SK-N-SH (cell line): ENCODE measurements around the gene HAO2. TPM values are rescaled to one million over a fixed set of nuclear protein-coding genes. Genes with fewer than 3 reads are reported as not detected.

Source experiments
- CTCF ChIA-PET: fragments of 300-600, 350-600 bp; formaldehyde crosslinking; extraction: SDS; loops from one replicate; lab custom pipeline; 2021; lab: Yijun Ruan, JAX
- POLR2A ChIA-PET: fragments of 350-600 bp; sonication (Branson Sonifier 250); formaldehyde crosslinking; extraction: SDS; loops from one replicate; lab custom pipeline; 2020; ENCODE audit warnings: antibody characterized with exemption, inconsistent platforms; lab: Yijun Ruan, JAX
- DNase-seq: peaks from one replicate; pipeline ENCODE4 v3.0.0; 2012
- H2AFZ ChIP-seq: fragments of 200-600 bp; sonication (generic); 2 replicates; pipeline ENCODE4 v1.8.1; 2016; ENCODE audit warnings: antibody characterized with exemption, mild to moderate bottlenecking, low read depth
- H3F3A ChIP-seq: fragments of 200-600 bp; sonication (generic); replicated peaks from 2 replicates; pipeline ENCODE3; 2016; ENCODE audit warnings: antibody characterized with exemption, mild to moderate bottlenecking; ENCODE audit not compliant: insufficient read depth
- H3K27ac ChIP-seq, 2 experiments: fragments of 200-500 bp in 1 of 2; fragments of 200-600 bp in 1 of 2; sonication (Bioruptor generic) in 1 of 2; sonication (generic), shearing (Covaris generic) in 1 of 2; 2 replicates each; pipeline versions ENCODE4 v1.5.1 to v1.6.1; 2014 to 2016; ENCODE audit warnings: low read depth in 2 of 2, inconsistent platforms in 1 of 2, low read length in 1 of 2, mild to moderate bottlenecking in 1 of 2, mixed read lengths in 1 of 2
- H3K27me3 ChIP-seq: fragments of 200-600 bp; sonication (generic), shearing (Covaris generic); 2 replicates; pipeline ENCODE4 v1.6.1; 2016; ENCODE audit warnings: mixed run types; ENCODE audit not compliant: insufficient read depth
- H3K36me3 ChIP-seq, 2 experiments: fragments of 200-500 bp in 1 of 2; fragments of 200-600 bp in 1 of 2; sonication (Bioruptor generic) in 1 of 2; sonication (generic) in 1 of 2; replicated peaks in 1 of 2; 2 replicates each; pipeline versions ENCODE3 to v1.5.1; 2014 to 2016; ENCODE audit warnings: low read length in 1 of 2, mild to moderate bottlenecking in 1 of 2; ENCODE audit not compliant: insufficient read depth in 2 of 2, control insufficient read depth in 1 of 2
- H3K4me1 ChIP-seq, 2 experiments: fragments of 200-500 bp in 1 of 2; fragments of 200-600 bp in 1 of 2; sonication (Bioruptor generic) in 1 of 2; sonication (generic), shearing (Covaris generic) in 1 of 2; 2 replicates each; pipeline versions ENCODE4 v1.5.1 to v1.6.1; 2014 to 2016; ENCODE audit warnings: low read depth in 1 of 2, low read length in 1 of 2, mixed run types in 1 of 2; ENCODE audit not compliant: insufficient read depth in 2 of 2, control insufficient read depth in 1 of 2
- H3K4me2 ChIP-seq: fragments of 200-600 bp; sonication (generic), shearing (Covaris generic); 2 replicates; pipeline ENCODE4 v1.6.1; 2017; ENCODE audit warnings: mixed run types
- H3K4me3 ChIP-seq, 2 experiments: fragments of 200-500 bp in 1 of 2; fragments of 200-600 bp in 1 of 2; sonication (Bioruptor generic) in 1 of 2; sonication (generic), shearing (Covaris generic) in 1 of 2; 2 replicates each; pipeline versions ENCODE4 v1.5.1 to v1.8.1; 2014 to 2016; ENCODE audit warnings: low read depth in 2 of 2, inconsistent platforms in 1 of 2, low read length in 1 of 2, mild to moderate bottlenecking in 1 of 2, mixed read lengths in 1 of 2, moderate library complexity in 1 of 2
- H3K79me2 ChIP-seq: fragments of 200-600 bp; sonication (generic); 2 replicates; pipeline ENCODE4 v1.8.1; 2017; ENCODE audit warnings: mild to moderate bottlenecking; ENCODE audit not compliant: insufficient read depth
- H3K9ac ChIP-seq: fragments of 200-600 bp; sonication (generic); 2 replicates; pipeline ENCODE4 v1.6.1; 2017; ENCODE audit warnings: mixed run types
- H3K9me2 ChIP-seq: fragments of 200-600 bp; sonication (generic); 2 replicates; pipeline ENCODE4 v1.6.1; 2017; ENCODE audit warnings: mixed run types
- H3K9me3 ChIP-seq: fragments of 200-600 bp; sonication (generic); 2 replicates; pipeline ENCODE4 v1.6.1; 2017; ENCODE audit warnings: mixed run types, mild to moderate bottlenecking, moderate library complexity
- H4K20me1 ChIP-seq: fragments of 200-600 bp; sonication (generic); 2 replicates; pipeline ENCODE4 v1.6.1; 2017; ENCODE audit warnings: mild to moderate bottlenecking, mixed run types; ENCODE audit not compliant: insufficient read depth
- EZH2phosphoT487 ChIP-seq: fragments of 200-600 bp; sonication (generic); IDR thresholded peaks from 2 replicates; pipeline ENCODE4 v1.6.1; 2017; ENCODE audit warnings: low read depth, mixed run types, mild to moderate bottlenecking, antibody characterized with exemption, moderate library complexity, borderline replicate concordance
- FOSL2 ChIP-seq: IDR thresholded peaks from 2 replicates; pipeline ENCODE4 v1.4.0; 2012; ENCODE audit warnings: low read depth, mild to moderate bottlenecking, moderate library complexity, borderline replicate concordance
- FOXM1 ChIP-seq: IDR thresholded peaks from 2 replicates; pipeline ENCODE4 v1.4.0; 2012; ENCODE audit warnings: low read depth, mild to moderate bottlenecking
- JUND ChIP-seq: IDR thresholded peaks from 2 replicates; pipeline ENCODE4 v1.4.0; 2012
- MEF2A ChIP-seq: IDR thresholded peaks from 2 replicates; pipeline ENCODE4 v1.4.0; 2012; ENCODE audit warnings: low read depth, borderline replicate concordance
- MXI1 ChIP-seq: IDR thresholded peaks from 2 replicates; pipeline ENCODE4 v1.6.1; 2012; ENCODE audit warnings: mild to moderate bottlenecking, low read depth, low read length, improper control_type of control experiment
- NFIC ChIP-seq: IDR thresholded peaks from 2 replicates; pipeline ENCODE4 v1.4.0; 2012; ENCODE audit warnings: borderline replicate concordance
- NRF1 ChIP-seq: IDR thresholded peaks from 2 replicates; pipeline ENCODE4 v1.6.1; 2012; ENCODE audit warnings: low read depth, mild to moderate bottlenecking, low read length
- POLR2AphosphoS5 ChIP-seq: IDR thresholded peaks from 2 replicates; pipeline ENCODE4 v1.6.1; 2012; ENCODE audit warnings: low read depth, low read length
- RXRA ChIP-seq: IDR thresholded peaks from 2 replicates; pipeline ENCODE4 v1.4.0; 2012; ENCODE audit warnings: low read depth, mild to moderate bottlenecking, borderline replicate concordance
- SIN3A ChIP-seq: IDR thresholded peaks from 2 replicates; pipeline ENCODE4 v1.6.1; 2012; ENCODE audit warnings: low read depth, mild to moderate bottlenecking, low read length, moderate library complexity, borderline replicate concordance
- SMC3 ChIP-seq: IDR thresholded peaks from 2 replicates; pipeline ENCODE4 v1.6.1; 2012; ENCODE audit warnings: low read depth, low read length, improper control_type of control experiment
- YY1 ChIP-seq: IDR thresholded peaks from 2 replicates; pipeline ENCODE4 v1.4.0; 2012; ENCODE audit warnings: low read depth, mild to moderate bottlenecking
- WGBS: methylation state at CpG from one replicate; pipeline ENCODE4 v1.1.6; 2017; ENCODE audit warnings: low lambda C conversion rate; 5-methylcytosine and 5-hydroxymethylcytosine counted together
- polyA plus RNA-seq, 3 experiments: library from polyadenylated mRNA; depleted of rRNA; stranded (reverse); fragments of >200 nt; gene quantifications; 2 replicates each; pipeline ENCODE4 v1.2.3, GENCODE V29; 2012
- TF ChIP-seq, protein P1 (sequence below): fragments of 150-350 bp; IDR thresholded peaks from 2 replicates; pipeline ENCODE4 v1.6.1; 2016; ENCODE audit warnings: mild to moderate bottlenecking, low read depth, low read length
- TF ChIP-seq, protein P2 (sequence below): IDR thresholded peaks from 2 replicates; pipeline ENCODE4 v1.4.0; 2012; ENCODE audit warnings: low read depth
- TF ChIP-seq, protein P3 (sequence below): IDR thresholded peaks from 2 replicates; pipeline ENCODE4; 2012
- TF ChIP-seq, protein P4 (sequence below): fragments of 150-350 bp; IDR thresholded peaks from 2 replicates; pipeline ENCODE4 v1.6.1; 2017; ENCODE audit warnings: antibody characterized with exemption, low read length, low read depth, borderline replicate concordance
- TF ChIP-seq, protein P5 (sequence below): IDR thresholded peaks from 2 replicates; pipeline ENCODE4 v1.4.0; 2012; ENCODE audit warnings: low read depth, borderline replicate concordance

HAO2 gene
- polyA plus RNA-seq, 1 of the 3 experiments (the other 2 are of a cell fraction): not detected

DNA sequence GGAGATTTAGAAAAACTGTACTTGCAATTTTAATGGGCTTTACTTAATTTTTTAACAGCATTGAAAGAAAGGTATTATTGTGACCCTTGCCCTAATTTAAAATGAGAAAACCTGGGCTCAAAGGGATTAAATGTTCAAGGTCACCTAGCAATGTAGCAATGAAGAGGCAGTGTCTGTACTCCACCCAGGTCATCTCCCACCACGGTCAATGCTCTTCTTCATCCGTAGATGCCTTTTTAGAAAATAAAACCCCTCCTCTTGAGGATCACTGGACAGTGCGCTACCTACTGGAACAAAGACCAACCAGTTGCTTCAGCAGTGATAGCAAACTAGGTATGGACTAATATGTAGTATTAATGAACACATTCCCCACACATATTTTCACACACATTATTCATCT, 29.8 kb upstream of the HAO2 start:
- Histone ChIP-seq H3K36me3 (no peaks in the 10 kb centered on the region), H3K27ac (no peak overlapping the region; a peak in 1 of 4 replicates), H3F3A (no peaks in the 10 kb centered on the region), H3K4me1 (no peaks in the 10 kb centered on the region), H3K4me2 (no peak overlapping the region), H3K9ac (no peak overlapping the region), H3K9me3 (no peaks in the 10 kb centered on the region), H3K4me3 (no peak overlapping the region), H3K9me2 (no peaks in the 10 kb centered on the region), H3K79me2 (no peaks in the 10 kb centered on the region), H3K27me3 (peaks cover 8% of the 10 kb centered on the region; the same call in 1 of the 2 replicates), H4K20me1 (no peaks in the 10 kb centered on the region), H2AFZ (no peak overlapping the region)
- ChIA-PET CTCF (no interaction called here), POLR2A (no interaction called here)
- DNase-seq: no peak
- TF ChIP-seq NFIC: no peak
- no peak for TF ChIP-seq YY1
- no peak for TF ChIP-seq EZH2phosphoT487
- no peak for TF ChIP-seq NRF1
- TF ChIP-seq MEF2A: no peak
- 2% methylated on average over 3 of the region's 3 CpGs for WGBS

DNA sequence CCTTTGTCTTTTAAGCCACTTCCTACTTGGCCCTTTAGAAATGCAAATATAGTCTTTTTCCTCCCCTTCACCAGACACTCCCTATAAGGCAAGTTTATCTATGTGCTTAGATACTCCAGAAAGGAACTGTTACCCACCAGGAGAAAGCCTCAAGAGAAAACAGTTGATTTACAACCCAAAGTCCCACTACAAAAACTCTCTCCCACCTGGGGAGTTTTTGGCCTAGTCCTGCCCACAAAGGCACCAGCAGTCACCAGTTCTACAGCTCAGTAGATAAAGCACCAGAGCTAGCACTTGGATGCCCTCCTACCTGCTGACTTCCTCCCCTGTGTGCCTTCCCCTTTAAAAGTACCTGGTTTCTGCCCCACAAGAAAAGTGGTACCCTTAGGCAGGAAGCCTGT, 27.7 kb upstream of the HAO2 start:
- no peaks in the 10 kb centered on the region for H3K79me2 ChIP-seq
- H3K36me3 ChIP-seq: no peaks in the 10 kb centered on the region
- ChIA-PET CTCF (interaction anchor here (0.6 kb wide), 1 partner anchor 1146 kb away, joined by 3 read pairs; no protein-coding TSS in a partner anchor), POLR2A (no interaction called here)
- no peaks in the 10 kb centered on the region for H3F3A ChIP-seq
- H4K20me1 ChIP-seq: no peaks in the 10 kb centered on the region
- TF ChIP-seq, protein P1, sequence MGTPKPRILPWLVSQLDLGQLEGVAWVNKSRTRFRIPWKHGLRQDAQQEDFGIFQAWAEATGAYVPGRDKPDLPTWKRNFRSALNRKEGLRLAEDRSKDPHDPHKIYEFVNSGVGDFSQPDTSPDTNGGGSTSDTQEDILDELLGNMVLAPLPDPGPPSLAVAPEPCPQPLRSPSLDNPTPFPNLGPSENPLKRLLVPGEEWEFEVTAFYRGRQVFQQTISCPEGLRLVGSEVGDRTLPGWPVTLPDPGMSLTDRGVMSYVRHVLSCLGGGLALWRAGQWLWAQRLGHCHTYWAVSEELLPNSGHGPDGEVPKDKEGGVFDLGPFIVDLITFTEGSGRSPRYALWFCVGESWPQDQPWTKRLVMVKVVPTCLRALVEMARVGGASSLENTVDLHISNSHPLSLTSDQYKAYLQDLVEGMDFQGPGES: no peak
- TF ChIP-seq SMC3: no peak
- TF ChIP-seq FOSL2: no peak
- TF ChIP-seq, protein P2, sequence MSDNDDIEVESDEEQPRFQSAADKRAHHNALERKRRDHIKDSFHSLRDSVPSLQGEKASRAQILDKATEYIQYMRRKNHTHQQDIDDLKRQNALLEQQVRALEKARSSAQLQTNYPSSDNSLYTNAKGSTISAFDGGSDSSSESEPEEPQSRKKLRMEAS: no peak
- no peak for TF ChIP-seq MEF2A
- TF ChIP-seq POLR2AphosphoS5: no peak
- TF ChIP-seq RXRA: no peak
- no peak for TF ChIP-seq MXI1
- no peak for TF ChIP-seq SIN3A
- no peak for TF ChIP-seq JUND
- TF ChIP-seq, protein P3, sequence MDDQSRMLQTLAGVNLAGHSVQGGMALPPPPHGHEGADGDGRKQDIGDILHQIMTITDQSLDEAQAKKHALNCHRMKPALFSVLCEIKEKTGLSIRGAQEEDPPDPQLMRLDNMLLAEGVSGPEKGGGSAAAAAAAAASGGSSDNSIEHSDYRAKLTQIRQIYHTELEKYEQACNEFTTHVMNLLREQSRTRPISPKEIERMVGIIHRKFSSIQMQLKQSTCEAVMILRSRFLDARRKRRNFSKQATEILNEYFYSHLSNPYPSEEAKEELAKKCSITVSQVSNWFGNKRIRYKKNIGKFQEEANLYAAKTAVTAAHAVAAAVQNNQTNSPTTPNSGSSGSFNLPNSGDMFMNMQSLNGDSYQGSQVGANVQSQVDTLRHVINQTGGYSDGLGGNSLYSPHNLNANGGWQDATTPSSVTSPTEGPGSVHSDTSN: no peak
- no peak for TF ChIP-seq EZH2phosphoT487
- TF ChIP-seq, protein P4, sequence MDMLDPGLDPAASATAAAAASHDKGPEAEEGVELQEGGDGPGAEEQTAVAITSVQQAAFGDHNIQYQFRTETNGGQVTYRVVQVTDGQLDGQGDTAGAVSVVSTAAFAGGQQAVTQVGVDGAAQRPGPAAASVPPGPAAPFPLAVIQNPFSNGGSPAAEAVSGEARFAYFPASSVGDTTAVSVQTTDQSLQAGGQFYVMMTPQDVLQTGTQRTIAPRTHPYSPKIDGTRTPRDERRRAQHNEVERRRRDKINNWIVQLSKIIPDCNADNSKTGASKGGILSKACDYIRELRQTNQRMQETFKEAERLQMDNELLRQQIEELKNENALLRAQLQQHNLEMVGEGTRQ: no peak
- TF ChIP-seq, protein P5, sequence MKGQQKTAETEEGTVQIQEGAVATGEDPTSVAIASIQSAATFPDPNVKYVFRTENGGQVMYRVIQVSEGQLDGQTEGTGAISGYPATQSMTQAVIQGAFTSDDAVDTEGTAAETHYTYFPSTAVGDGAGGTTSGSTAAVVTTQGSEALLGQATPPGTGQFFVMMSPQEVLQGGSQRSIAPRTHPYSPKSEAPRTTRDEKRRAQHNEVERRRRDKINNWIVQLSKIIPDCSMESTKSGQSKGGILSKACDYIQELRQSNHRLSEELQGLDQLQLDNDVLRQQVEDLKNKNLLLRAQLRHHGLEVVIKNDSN: no peak
- no peak for TF ChIP-seq FOXM1
- H3K9me3 ChIP-seq: no peaks in the 10 kb centered on the region
- H3K9me2 ChIP-seq: no peaks in the 10 kb centered on the region
- no peaks in the 10 kb centered on the region for H3K4me1 ChIP-seq
- H3K27ac ChIP-seq: no peak overlapping the region
- no peak for DNase-seq
- H3K4me3 ChIP-seq: no peak overlapping the region
- H3K27me3 ChIP-seq: peaks cover 13% of the 10 kb centered on the region; the same call in 1 of the 2 replicates
- no peak overlapping the region for H3K9ac ChIP-seq
- no peak overlapping the region for H2AFZ ChIP-seq
- no peak overlapping the region for H3K4me2 ChIP-seq
